Mucosa of rectum (tissue), 2 donors: ENCODE results near the gene THAP5.

ENCODE experiments used
- H3K27ac ChIP-seq, 2 donors: one replicate each; pipeline ENCODE4 v1.7.0; 2013; ENCODE audit warnings: inconsistent platforms in 2 of 2, low read depth in 2 of 2, low read length in 2 of 2
- H3K27me3 ChIP-seq, 2 donors: one replicate each; pipeline ENCODE4 v1.7.0; 2013; ENCODE audit warnings: low read length in 2 of 2; ENCODE audit not compliant: control insufficient read depth in 2 of 2, insufficient read depth in 2 of 2
- H3K36me3 ChIP-seq, 2 donors: one replicate each; pipeline ENCODE4 v1.7.0; 2013; ENCODE audit warnings: low read length in 2 of 2; ENCODE audit not compliant: control insufficient read depth in 2 of 2, insufficient read depth in 2 of 2
- H3K4me1 ChIP-seq, 2 donors: one replicate each; pipeline ENCODE4 v1.7.0; 2013; ENCODE audit warnings: low read length in 2 of 2, mild to moderate bottlenecking in 1 of 2; ENCODE audit not compliant: control insufficient read depth in 2 of 2, insufficient read depth in 2 of 2
- H3K4me3 ChIP-seq, 2 donors: one replicate each; pipeline ENCODE4 v1.7.0; 2013; ENCODE audit warnings: low read length in 2 of 2
- H3K9ac ChIP-seq, 2 donors: one replicate each; pipeline ENCODE4 v1.7.0; 2013; ENCODE audit warnings: low read length in 2 of 2, low read depth in 1 of 2, mild to moderate bottlenecking in 1 of 2
- H3K9me3 ChIP-seq, 2 donors: one replicate each; pipeline ENCODE4 v1.7.0; 2013; ENCODE audit warnings: low read length in 2 of 2; ENCODE audit not compliant: control insufficient read depth in 2 of 2
- donor health status: healthy.
- donor health status: Normal muscosa, but diverticular disease.

The THAP5 gene

GRCh38 chr7:108603656-108604306, 34.3 kb upstream of the THAP5 start:
- no peaks in the 10 kb centered on the region for H3K9me3 ChIP-seq
- H3K36me3 ChIP-seq: no peaks in the 10 kb centered on the region
- no peaks in the 10 kb centered on the region for H3K4me1 ChIP-seq
- H3K27ac ChIP-seq: no peak overlapping the region
- H3K4me3 ChIP-seq: no peak overlapping the region
- no peak overlapping the region for H3K9ac ChIP-seq
- H3K27me3 ChIP-seq: no peaks in the 10 kb centered on the region

DNA sequence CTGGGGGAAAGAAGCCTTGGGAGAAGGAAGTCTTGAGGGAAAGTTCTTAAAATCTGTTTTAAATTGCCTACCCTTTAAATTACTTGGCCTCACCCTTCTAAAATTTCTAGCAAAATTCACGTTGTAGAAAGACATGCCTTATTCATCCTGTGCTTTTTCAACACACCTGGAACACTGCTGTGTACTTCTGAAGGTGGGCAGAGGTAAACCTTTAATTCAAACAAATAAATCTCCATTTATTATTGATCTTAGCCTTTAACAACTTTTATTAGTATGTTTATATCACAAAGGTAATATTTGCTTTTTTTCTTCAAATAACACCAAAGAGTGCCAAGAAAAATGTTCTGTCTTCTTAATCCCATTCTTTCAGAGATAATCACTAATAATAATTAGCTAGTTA, 30.9 kb upstream of the THAP5 start:
- Histone ChIP-seq H3K4me1 (no peaks in the 10 kb centered on the region), H3K27ac (no peak overlapping the region), H3K9me3 (no peaks in the 10 kb centered on the region), H3K36me3 (no peaks in the 10 kb centered on the region), H3K9ac (no peak overlapping the region), H3K27me3 (no peaks in the 10 kb centered on the region), H3K4me3 (no peak overlapping the region)

DNA sequence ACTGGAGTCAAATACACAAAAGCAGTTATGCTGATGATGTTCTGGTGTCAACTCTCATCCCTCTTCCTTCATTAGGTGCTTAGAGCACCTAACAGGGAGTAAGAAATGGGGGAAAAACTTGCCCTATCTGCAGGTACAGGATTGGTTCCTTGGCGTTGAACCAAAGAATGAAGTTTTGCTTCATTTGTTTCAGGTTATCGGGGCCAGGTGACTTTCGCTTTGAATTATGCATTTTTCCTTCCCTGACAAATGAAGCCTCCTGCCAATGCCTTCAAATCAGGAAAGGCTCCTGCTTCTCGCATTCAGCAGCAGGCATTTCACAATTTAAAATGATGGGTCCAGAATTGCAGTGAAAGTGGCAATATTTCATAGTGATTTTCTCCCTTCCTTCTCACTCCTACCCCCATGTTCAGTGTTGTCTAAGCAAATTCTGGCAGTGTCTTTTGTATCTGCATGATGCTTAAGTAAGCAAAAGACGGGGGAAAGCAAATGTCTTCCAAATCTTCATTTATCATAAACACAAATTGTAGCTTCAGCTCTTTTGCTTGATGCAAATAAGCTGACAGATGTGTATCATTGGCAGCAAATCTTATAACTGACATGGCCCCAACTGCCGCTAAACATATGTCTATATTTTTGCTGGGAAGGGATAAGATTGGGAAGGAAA, 29.5 kb upstream of the THAP5 start:
- Histone ChIP-seq H3K9me3 (no peaks in the 10 kb centered on the region), H3K27me3 (no peaks in the 10 kb centered on the region), H3K36me3 (no peaks in the 10 kb centered on the region), H3K9ac (no peak overlapping the region), H3K4me1 (no peaks in the 10 kb centered on the region), H3K4me3 (no peak overlapping the region), H3K27ac (no peak overlapping the region)

- Histone ChIP-seq H3K36me3 (no peaks in the 10 kb centered on the region), H3K9me3 (no peaks in the 10 kb centered on the region), H3K9ac (no peak overlapping the region), H3K27ac (no peak overlapping the region), H3K4me3 (no peak overlapping the region), H3K27me3 (no peaks in the 10 kb centered on the region), H3K4me1 (no peaks in the 10 kb centered on the region)
These were observed 28.6 kb upstream of the THAP5 start for GRCh38 chr7:108598153-108598552.

DNA sequence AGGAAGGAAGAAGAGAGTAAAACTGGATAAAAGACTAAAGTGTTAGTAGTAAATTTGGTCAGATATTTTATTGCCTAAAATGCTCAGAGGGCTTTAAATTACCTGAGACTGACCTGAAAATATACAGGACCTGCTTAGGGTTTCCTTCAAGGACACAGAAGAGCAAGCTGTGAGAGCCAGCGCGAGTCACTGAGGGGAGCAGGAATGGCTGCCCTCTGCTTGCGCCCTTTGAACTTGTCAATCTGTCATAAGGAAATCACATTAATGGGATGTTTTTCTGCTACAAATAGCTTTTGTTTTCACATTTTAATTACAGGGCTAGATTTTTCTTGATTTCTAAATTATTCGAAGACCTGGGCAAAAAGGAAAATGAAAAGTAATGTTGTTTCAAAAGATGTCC, 27.1 kb upstream of the THAP5 start:
- H3K36me3 ChIP-seq: no peaks in the 10 kb centered on the region
- no peaks in the 10 kb centered on the region for H3K9me3 ChIP-seq
- no peaks in the 10 kb centered on the region for H3K4me1 ChIP-seq
- H3K27me3 ChIP-seq: no peaks in the 10 kb centered on the region
- no peak overlapping the region for H3K27ac ChIP-seq
- no peak overlapping the region for H3K9ac ChIP-seq
- H3K4me3 ChIP-seq: no peak overlapping the region

DNA sequence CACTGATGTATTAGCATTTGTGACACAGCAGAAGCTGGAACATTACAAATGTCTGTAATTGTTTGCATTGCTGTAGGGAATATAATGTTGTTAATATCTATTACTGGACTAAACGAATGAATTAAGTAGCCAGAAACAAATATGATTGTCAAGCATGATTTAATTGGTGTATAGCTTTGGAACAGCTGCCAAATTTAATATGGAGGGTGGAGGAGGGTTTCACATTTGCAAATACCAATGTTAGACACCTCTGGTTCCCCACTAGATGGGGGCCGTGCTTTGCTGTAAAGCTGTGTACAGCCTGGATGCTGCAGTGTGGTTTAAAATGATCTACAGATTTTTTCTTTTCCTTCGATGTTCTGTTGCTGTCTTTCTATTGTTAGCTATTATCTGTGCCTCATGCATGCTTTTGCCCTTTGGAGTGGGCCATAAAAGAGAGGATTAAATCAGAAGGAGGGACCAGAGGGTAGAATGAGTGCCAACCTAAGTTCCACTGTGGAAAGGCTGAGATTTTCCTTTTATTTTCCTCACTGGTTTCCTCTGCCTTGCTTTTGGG, 23.2 kb upstream of the THAP5 start:
- no peak overlapping the region for H3K27ac ChIP-seq
- no peak overlapping the region for H3K4me3 ChIP-seq
- no peaks in the 10 kb centered on the region for H3K4me1 ChIP-seq
- no peak overlapping the region for H3K9ac ChIP-seq
- H3K27me3 ChIP-seq: no peaks in the 10 kb centered on the region
- no peaks in the 10 kb centered on the region for H3K36me3 ChIP-seq
- H3K9me3 ChIP-seq: no peaks in the 10 kb centered on the region

DNA sequence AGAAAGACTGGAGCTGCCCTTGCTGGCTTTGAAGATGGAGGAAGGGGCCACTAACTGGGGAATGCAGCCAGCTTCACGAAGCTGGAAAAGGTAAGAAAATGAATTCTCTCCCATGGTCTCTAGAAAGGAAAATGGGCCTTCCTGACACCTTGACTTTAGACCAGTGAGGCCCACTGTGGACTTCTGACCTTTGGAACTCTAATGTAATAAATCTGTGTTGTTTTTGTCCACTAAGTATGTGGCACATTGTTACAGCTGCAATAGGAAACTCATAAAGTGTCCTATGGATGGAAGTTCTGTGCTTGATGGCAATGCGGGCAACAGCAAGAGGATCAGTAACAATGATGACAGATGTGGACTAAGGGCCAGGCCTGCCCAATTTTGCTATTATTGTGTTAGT, 21.1 kb upstream of the THAP5 start:
- H3K9ac ChIP-seq: no peak overlapping the region
- H3K27ac ChIP-seq: no peak overlapping the region

GRCh38 chr7:108589874-108590273, 20.4 kb upstream of the THAP5 start:
- Histone ChIP-seq H3K36me3 (no peaks in the 10 kb centered on the region), H3K9ac (no peak overlapping the region), H3K27ac (no peak overlapping the region), H3K4me3 (no peak overlapping the region), H3K9me3 (no peaks in the 10 kb centered on the region), H3K27me3 (no peaks in the 10 kb centered on the region), H3K4me1 (no peaks in the 10 kb centered on the region)

More for the DNA sequence above, 21.1 kb upstream of the THAP5 start:
- Histone ChIP-seq H3K4me1 (no peaks in the 10 kb centered on the region), H3K27me3 (no peaks in the 10 kb centered on the region), H3K4me3 (no peak overlapping the region), H3K36me3 (no peaks in the 10 kb centered on the region), H3K9me3 (no peaks in the 10 kb centered on the region)

DNA sequence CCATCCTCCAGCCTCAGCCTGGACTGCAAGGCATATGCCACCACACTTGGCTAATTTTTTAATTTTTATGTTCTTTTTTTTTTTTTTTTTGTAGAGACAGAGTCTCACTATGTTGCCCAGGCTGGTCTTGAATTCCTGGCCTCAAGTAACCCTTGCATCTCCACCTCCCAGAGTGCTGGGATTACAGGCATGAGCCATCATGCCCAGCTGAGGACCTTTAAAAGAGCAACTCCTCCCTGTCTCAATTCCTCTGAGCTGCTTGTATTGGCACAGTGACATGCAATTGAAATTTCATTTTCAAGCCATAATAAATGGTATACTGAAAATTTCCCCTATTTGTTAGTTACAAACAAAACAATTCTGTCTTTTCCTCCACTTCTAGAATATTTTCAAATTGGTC, 19.7 kb upstream of the THAP5 start:
- Histone ChIP-seq H3K36me3 (no peaks in the 10 kb centered on the region), H3K27ac (no peak overlapping the region), H3K27me3 (no peaks in the 10 kb centered on the region), H3K9ac (no peak overlapping the region), H3K4me1 (no peaks in the 10 kb centered on the region), H3K4me3 (no peak overlapping the region), H3K9me3 (no peaks in the 10 kb centered on the region)

DNA sequence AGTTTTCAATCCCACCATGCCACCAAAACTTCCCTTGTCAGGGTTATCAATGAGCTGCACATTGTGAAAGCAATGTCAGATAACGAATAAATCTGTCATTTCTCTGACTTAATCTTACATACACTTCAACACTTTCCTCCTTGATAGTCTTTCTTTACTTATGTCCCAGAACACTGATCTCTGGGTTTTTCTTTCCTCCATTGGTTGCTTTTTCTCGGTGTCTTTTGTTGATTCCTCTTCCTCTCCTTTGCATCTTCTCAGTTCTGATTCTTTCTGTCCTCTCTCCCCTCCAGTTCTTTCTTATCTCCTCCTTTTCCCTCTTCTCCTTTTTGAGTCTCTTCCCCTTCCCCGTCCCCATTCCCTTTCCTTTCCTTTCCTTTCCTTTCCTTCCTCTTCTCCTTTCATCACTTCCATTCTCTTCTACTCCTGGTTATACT, 16.8 kb upstream of the THAP5 start:
- H3K4me1 ChIP-seq: no peaks in the 10 kb centered on the region
- no peak overlapping the region for H3K9ac ChIP-seq
- H3K9me3 ChIP-seq: no peaks in the 10 kb centered on the region
- H3K36me3 ChIP-seq: no peaks in the 10 kb centered on the region
- no peak overlapping the region for H3K4me3 ChIP-seq
- H3K27ac ChIP-seq: no peak overlapping the region
- no peaks in the 10 kb centered on the region for H3K27me3 ChIP-seq
